Retina (tissue), 1 donor: Measurements from ENCODE around the gene FGF22.
A peak's percentile ranks its signal among the peaks of the same experiment; 100 is the strongest.
"Not testable (repeated sequence)": the region's sequence is repeated elsewhere in the genome, so short reads cannot be mapped to it uniquely, and the experiment has no call there.

Experiments used
- DNase-seq: peaks from one replicate; pipeline ENCODE4 v3.0.0-alpha.2; 2016

The FGF22 gene

DNA sequence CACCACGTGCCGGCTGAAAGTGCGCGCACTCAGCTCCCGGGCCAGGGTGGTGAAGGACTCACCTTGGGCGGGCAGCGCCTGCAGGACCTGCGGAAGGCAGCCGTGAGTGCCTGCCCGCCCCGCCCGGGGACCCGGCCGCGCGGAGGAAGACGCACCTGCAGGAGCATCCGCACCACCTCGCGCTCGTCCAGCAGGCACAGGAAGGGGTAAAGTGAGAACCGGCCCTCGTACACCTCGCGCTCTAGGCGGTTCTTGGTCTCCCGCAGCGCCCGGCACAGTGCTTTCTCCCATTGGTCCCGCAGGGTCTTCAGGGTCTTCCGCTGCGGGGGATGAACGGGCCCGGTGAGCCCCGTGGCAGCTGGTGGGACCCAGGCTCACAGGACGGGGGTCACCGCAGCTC, 17.0 kb upstream of the FGF22 start:
- no peak for DNase-seq

DNA sequence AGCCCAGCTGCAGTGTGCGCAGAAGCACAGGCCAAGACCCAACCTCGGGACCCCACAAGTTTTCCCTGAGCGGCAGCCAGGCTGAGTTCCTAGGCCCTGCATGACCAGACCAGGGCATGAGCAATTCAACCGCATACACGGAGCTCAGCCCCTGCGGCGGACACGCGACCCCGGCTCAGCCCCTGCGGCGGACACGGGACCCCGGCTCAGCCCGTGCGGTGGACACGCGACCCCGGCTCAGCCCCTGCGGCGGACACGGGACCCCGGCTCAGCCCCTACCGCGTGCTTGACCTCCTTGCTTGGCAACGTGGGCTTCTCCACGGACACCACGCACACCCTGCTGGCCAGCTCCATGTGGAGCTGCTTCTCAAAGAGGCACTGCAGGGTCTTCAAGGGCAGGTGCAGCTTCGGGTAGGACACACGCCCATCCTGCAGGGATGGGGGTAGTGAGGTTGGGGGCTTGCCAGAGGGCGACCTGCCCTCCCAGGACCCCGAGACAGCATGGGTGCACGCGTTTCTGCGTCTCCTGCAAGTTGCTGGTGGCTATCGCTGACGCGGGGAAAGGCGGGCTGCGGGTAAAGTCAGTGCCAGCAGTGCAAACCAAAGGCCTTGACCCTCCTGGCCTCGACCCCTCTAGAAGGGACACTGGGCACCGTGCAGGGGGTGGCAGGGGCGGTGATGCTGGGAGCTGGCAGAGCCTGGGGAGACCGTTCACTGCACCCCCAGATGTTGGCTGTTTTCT, 16.3 kb upstream of the FGF22 start:
- DNase-seq, result no peak

DNA sequence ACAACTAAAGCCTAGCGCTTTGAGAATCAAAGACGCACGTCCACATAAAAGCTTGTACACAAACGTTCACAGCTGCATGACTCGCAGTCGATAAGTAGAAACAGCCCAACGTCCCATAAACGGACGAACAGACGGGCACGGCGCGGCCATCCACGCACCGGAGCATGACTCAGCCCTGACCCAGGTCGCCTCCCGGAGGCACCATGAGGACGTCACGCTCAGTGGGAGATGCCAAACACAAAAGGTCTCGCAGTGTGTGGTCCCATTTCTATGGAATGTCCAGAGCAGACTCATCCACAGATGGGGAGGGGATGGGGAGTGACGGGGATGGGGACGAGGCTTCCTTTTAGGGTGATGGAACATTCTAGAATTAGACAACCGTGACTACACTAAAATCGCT, 15.7 kb upstream of the FGF22 start:
- DNase-seq, result no peak

DNA sequence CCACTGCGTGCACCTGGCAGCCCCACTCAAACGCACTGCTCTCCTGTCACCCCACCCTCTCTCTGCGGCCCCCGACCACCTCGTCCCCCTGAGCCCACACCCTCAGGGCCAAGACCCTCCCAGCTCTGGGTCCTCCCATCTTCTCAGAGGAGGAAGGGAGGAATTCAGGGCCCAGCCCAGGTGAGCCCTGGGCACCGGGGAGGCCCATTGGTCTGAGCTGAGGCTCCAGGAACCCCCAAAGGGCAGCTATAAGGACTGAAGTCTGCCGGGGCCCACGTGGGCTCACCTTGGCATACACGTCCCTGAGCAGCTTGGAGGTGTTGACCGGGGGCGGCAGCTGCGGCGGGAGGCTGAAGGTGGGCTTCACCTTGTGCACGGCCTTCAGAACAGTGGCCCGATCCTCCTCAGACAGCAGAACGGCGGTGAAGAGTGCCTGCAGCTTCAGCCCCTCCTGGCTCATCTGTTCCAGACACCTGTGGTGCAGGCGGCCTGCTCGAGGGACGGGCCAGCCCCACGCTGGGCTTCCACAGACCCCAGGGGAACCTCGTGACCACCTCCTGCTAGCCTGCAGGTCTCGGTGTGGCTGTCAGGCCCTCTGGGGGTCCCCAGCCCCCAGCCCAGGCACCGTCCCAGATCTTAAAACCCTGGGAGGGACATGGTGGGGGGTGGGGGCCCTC, 15.1 kb upstream of the FGF22 start:
- no peak for DNase-seq

DNA sequence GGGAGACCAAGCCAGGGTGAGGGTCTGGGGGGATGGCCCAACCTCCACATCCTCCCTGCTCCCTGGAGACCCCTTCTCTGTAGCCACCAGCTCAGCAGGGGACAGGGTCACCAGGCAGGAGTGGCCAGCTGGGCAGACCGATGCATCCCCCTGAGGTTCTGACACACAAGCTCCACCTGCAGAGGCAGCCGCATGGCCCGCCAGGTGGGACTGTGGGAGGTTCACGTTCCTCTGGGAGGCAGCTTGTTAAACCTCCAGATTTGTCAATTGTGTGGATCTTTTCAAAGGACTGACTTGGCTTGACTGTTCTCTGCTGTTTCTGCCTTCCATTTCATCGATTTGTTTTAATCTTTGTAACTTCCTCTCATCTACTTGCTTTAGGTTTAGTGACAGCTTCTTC, 14.4 kb upstream of the FGF22 start:
- DNase-seq, result no peak

DNA sequence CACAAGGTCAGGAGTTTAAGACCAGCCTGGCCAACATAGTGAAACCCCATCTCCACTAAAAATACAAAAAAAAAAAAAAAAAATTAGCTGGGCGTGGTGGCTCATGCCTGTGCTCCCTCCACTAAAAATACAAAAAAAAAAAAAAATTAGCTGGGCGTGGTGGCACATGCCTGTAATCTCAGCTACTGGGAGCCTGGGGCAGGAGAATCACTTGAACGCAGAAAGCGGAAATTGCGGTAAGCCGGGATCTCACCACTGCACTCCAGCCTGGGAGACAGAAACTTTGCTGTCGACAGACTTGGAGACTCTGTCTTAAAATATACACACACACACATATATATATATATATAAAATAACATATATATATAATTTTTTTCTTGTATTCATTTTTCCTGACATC, 13.1 kb upstream of the FGF22 start:
- DNase-seq, result not testable (repeated sequence)

DNA sequence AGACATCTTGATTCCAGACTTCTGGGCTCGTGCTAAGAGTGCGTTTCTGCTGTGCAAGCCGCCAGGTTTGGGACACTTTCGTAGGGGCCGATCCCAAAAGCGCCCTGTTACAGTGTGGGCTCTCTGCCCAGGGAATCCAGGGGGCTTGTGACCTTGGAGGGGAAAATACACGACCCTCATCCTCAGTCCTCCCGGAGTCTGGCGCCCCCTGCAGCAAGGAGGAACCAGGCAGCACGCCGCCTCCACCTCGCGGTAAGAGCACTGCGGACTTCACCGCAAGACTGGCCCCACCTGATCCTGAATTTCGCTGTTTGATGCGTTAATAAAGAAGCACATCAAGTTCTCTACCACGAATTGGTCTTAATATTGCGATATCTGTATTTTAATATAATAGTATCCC, 11.5 kb upstream of the FGF22 start:
- DNase-seq, result no peak

DNA sequence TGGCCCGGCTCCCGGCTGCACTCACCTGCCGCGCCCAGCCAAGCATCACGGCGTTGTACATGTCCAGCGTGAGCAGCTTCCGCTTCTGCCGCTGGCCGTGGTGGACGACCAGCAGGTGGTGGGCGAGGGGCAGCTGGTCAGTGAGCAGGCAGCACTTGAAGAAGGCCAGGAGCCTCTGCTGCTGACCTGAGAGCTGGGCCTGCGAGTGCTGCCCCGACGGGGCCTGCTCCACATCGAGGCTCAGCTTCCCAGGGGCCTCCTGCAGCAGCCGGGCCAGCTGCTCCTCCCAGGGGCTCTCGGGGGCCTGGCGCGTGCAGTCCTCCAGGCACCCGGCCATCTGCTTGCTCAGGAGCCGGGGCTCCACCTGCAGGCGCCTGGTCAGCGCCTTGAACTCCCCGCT, 10.2 kb upstream of the FGF22 start:
- peak; percentile 42 for DNase-seq

DNA sequence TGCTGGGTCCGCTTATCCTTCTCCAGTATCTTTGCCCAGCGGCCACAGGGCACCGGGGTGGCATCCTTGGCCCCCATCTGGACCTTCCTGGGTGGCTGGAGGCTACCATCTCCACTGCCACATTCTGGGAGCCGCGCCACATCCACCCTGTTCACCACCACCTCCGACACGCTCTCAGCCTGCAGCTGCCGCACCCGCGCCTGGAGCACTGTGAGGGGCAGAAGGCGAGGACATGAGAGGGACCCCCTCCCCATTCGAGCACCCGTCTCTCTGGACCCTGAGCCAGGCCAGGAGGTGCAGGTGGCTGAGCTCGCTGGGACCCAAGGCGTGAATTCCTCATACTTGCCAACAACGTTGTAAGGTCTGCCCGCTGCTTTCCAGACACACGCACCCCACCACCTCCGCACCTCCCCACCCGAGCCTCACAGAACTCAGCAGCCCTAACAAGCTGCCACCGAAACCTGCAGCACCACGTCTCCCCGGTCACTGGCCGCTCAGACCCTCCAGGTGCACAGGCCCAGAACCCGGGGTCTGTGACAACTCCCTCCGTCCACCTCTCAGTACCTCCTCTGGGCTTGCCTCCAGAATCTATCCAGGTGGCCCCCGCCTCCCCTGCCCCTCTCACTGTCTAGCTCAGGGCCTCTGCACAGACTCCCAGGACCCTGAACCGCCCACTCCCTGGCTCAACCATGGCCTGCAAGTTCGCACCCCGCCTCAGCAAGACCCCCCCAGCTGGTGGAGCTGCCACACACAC, 9.5 kb upstream of the FGF22 start:
- no peak for DNase-seq

DNA sequence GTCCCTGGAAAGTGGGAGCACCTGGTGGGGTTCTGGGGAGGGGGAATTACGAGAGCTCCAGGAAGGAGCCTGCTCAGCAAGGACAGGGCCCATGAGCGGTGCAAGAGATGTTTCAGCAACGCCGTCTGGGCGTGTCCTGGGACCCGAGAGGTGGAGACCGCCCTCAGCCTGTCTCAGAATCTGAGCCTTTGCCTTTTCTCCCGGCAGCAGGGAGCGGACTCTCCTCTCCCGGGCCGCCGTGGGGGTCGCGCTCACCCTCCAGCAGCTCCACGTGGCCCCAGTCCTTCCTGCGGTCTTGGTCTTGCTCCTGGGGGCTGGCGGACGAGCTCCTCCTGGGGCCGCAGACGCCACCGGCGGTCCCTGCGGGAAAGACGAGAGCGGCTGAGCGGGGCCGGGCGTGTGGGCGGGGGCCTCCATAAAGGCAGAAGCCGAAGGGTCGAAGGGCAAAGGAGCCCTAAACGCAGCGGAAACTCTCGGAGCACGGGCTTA, 7.1 kb upstream of the FGF22 start:
- DNase-seq, result no peak

DNA sequence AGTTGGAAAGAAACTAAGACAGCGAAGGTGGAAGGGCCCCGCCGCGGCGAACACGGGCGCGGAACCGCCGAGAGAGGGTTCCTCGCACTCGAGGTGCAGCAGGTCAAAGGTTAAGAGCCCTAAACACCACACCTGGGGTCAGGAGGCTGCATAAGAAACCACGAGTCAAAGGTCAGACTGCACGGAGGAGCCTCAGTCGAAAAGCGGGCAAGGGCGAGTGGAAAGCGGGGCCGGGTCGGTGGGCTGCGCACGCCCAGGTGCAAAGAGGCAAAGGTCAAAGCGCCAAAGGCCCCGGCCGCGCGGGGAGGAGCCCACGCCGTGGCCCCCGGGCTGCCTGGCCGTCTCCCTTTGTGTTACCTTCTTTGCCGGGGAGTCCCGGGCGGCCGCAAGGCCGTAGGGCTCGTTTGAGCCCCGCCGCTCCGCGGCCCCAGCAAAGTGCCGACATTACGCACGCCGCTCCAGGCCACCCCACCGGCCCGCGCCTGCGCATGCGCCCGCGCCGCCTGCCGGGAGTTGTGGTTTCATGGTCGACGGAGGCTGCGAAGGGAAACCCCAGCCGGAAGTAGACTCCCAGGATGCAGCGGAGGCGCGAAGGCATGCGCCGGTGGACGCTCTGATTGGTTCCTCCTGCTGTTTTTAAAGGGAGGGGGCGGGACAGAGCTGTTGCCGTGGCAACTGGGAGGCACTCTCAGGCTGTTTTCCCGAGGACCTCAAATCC, 6.5 kb upstream of the FGF22 start, which contains the start of gene POLRMT:
Gene POLRMT, minus strand, starts transcription at position 470 of the 718 bp plus-strand sequence. Its CDS starts 25 bp downstream, at position 445.
- DNase-seq, result peak; percentile 98

DNA sequence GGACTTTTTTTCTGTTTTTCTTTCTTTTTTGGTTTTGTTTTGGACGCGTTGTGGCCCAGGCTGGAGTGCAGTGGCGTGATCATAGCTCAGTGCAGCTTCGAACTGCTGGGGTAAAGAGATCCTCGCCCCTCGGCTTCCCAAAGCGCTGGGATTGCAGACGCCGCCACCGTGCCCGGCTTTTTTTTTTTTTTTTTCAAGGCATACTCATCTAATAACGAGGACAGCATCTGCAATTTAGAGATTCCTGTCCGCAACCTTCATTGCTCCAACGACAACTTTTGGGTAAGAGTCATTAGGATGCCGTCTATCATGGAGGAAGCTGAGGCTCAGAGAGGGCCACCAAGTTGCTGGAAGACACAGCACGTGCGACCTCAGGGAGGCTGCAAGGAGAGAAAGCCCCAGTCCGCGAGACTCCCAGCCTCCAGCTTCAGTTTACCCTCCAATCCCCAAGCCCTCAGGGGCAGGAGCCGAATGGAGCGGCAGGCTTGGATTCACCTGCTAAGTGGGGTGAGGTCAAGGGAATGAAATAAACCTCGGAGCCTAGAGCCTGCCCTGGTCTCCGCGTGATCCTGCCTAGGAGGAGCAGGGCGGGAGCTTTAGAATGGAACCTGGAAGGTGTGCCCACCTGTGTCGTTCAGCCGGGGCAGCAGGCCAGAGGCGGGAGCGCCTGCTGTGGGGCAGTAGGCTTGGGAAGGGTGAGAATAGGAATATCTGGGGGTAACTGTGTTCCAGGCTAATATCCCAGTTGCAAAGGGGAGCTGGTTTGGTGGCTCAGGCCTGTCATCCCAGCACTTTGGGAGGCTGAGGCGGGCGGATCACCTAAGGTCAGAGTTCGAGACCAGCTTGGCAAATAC, 5.7 kb upstream of the FGF22 start:
- DNase-seq, result no peak

DNA sequence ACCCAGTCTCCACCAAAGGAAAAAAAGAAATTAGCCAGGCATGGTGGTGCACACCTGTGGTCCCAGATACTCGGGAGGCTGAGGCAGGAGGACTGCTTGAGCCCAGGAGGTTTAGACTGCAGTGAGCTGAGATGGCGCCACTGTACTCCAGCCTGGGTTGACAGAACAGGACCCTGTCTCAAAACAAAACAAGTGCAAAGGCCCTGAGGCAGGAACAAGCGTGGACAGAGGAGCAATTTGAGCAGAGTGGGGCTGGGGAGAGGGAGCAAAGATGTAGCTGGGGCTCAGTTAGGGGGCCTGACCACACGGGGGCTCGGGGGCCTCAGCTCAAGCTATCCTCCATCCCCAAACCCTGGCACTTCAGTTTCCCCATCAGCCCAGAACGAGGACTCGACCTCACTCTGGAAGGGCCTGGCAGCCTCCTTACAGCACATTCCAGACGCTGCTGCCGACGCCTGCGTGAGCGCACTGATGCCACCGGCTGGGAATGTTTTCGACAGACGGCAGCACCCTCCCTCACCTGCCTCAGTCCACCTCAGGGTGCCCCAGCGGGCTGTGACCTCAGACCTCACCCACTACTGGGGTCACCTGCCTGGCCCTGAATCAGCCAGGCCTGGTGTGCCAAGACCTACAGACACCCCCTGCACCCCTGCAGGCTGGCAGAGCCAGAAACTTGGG, 4.6 kb upstream of the FGF22 start:
- no peak for DNase-seq

DNA sequence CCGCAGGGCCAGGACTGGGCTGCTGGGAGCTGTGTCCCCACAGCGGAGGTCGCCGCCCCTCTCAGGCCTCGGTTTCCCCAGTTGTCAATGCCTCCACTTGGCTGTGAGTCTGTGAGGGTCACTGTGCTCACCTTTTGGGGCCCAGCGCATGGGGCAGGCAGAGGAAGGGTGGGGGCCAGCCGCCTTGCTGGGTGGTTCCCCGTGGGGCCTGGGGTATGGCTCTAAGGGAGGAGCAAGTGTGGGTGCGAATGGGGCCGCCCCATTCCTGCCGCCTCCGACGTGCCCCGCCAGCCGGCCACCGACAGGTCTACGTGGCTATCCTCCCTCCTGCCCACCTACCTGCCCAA, 800 bp upstream of the FGF22 start:
- DNase-seq, result no peak

DNA sequence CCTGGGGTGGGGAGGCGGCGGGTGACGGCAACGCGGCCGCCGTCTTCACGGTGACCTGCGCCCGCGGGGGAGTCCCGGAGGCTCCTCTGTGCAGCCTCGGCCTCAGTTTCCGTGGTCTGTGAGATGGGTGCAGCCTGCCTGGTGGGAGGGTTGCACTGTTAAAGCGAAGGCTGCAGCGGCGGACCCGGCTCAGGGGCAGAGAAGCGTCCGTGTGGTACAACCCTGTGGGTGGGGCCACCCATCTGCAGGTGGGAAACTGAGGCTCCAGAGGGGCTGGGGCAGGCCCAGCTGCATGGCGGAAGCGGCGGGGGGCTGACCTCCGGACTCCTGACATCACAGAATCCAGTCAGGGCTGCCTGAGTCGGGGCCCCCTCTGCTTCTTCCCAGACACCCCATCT, 481 bp downstream of the FGF22 start:
- no peak for DNase-seq

DNA sequence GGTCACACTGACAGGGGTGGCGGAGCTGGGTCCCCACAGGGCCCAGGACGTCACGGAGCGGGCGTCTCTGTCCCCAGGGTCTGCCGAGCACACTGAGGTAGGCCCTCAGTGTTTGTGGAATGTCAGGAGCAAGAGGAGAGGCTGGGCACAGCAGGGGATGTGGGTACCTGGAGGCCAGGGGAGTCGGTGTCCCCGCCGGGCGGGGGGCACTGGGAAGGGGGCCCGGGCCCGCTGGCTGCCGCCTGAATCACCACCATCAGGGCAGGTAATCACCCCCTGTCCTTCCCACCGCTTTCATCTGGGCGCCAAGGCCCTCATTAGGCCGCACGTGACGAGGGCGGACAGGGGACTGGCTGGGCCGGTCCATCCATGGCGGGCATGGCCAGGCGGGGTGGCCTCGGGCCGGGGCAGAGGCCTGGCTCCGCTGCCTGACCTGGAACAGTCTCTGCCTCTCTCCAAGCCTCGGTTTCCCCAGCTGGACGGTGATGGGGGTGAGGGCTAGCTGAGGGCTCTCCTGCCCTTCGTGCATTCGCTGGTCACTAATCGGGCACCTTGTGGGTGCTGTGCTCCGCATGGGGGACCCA, 1.0 kb downstream of the FGF22 start:
- DNase-seq, result no peak

DNA sequence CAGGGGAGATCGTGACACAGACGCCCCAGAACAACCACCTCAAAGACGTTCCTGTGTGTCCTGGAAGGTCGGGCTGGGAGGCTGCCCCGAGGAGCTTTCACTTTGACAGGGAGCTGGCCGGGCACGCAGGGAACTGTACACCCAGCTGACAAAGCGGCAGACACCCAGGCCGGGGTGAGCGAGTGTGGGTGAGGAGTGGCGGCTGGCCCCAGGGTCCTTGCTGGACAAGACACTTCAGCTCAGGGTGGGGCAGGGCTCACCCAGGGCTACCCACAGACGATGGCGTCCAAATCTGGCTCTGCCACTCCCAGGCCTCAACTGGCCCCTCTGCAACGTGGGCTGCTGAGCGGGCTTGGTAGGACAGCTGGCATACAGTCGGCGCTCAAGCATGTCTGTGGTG, 2.0 kb downstream of the FGF22 start:
- no peak for DNase-seq

DNA sequence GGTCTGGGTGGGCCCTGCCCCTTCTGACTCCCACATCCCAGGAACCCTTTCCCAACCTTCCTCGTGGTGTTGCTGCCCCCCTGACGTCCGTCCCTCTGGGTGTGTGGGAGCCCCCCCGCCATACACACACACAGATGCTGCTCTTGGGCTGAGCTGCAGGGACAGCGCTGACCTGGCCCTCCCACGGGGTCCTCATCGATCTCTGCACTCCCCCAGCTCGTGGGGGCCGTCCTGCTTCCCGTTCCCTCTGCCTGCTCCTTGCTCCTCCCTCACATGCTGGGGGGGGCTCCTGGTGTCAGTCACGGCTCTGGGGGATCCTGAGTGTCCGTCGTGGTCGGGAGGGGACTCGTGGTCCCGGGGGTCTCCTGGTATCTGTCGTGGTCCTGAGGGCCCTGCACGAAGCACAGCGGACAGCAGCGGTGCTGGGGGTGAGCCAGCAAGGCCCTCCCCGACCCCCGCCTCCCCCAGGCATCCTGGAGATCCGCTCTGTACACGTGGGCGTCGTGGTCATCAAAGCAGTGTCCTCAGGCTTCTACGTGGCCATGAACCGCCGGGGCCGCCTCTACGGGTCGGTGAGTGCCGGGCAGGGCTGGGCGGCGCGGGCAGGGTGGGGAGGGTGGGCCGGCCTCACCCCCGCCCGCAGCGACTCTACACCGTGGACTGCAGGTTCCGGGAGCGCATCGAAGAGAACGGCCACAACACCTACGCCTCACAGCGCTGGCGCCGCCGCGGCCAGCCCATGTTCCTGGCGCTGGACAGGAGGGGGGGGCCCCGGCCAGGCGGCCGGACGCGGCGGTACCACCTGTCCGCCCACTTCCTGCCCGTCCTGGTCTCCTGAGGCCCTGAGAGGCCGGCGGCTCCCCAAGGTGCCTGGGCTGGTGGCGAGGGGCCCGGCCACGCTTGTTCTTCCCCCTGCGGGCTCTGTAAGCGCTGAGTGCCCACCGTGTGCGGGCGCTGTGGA, 3.4 kb downstream of the FGF22 start:
- no peak for DNase-seq

DNA sequence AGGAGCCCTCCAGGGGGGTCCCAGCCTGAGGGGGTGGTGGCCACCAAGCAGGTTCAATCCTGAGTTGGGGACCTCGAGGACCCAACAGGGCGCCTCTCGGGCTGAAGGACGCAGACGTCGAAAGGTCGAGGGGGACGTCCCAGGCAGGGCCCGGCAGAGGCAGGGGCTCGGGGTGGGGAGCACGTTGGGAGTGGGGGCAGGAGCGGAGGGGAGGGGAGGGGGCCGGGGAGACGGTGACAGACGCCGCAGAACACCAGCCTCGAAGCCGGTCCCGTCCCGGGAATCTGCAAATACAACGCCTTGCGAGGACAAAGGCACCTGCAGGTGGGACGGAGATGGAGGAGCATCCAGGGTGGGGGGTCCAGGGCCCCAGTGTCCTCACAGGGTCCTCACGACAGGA, 4.1 kb downstream of the FGF22 start:
- DNase-seq, result no peak

DNA sequence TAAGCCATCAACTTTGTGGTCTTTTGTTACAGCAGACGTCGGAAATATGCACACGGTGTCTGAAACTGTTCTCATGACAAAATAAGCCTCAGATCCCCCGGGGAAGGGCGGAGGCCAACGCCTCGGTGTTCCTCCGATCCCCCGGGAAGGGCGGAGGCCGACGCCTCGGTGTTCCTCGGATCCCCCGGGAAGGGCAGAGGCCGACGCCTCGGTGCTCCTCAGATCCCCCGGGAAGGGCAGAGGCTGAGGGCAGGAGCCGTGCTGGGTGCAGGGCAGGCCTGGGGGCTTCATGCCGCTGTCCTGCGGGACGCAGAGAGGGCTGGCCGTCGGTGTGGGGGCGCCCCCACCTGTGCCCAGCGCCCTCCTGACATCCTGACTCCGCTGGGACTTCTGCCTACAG, 4.7 kb downstream of the FGF22 start:
- no peak for DNase-seq
